CD4-positive, alpha-beta T cell treated with Interleukin-2 at 100 ng/mL for 4 hours (primary cell): ENCODE results near the gene RENBP.
"Not testable (repeated sequence)": the region's sequence is repeated elsewhere in the genome, so short reads cannot be mapped to it uniquely, and the experiment has no call there.

Experiments
- DNase-seq: peaks from one replicate; pipeline ENCODE4 v3.0.0-alpha.2; 2020; ENCODE audit warnings: low spot score

The RENBP gene

GRCh38 chrX:153944140-153944799 is at the start of gene RENBP:
Gene RENBP (minus strand): TSS chrX:153944643. CDS start chrX:153944610, 33 bp downstream.
- peak; percentile 36 for DNase-seq

- no peak for DNase-seq
Measured at GRCh38 chrX:153993978-153994377, 49.5 kb upstream of the RENBP start.

GRCh38 chrX:153993079-153993478 is 48.6 kb upstream of the RENBP start:
- no peak for DNase-seq

GRCh38 chrX:153992180-153992579 is 47.7 kb upstream of the RENBP start:
- no peak for DNase-seq

- DNase-seq: no peak
Measured at GRCh38 chrX:153991013-153991580, 46.7 kb upstream of the RENBP start.

- no peak for DNase-seq
Measured at GRCh38 chrX:153989973-153990655, 45.7 kb upstream of the RENBP start.

- no peak for DNase-seq
Measured at GRCh38 chrX:153988493-153988892, 44.0 kb upstream of the RENBP start.

- peak; percentile 44 for DNase-seq
Measured at GRCh38 chrX:153984351-153985178, 40.1 kb upstream of the RENBP start.

GRCh38 chrX:153983321-153983801 is 38.9 kb upstream of the RENBP start:
- no peak for DNase-seq

GRCh38 chrX:153981771-153982533 is 37.5 kb upstream of the RENBP start:
- peak; percentile 67 for DNase-seq

- DNase-seq: no peak
Measured at GRCh38 chrX:153981231-153981630, 36.8 kb upstream of the RENBP start.

GRCh38 chrX:153980394-153980793 is 36.0 kb upstream of the RENBP start:
- DNase-seq: not testable (repeated sequence)

GRCh38 chrX:153974726-153975286 is 30.4 kb upstream of the RENBP start:
- DNase-seq: no peak

GRCh38 chrX:153974003-153974725 is 29.7 kb upstream of the RENBP start:
- DNase-seq: no peak

- DNase-seq: no peak
Measured at GRCh38 chrX:153973127-153974002, 28.9 kb upstream of the RENBP start.

- DNase-seq: peak; percentile 88
Measured at GRCh38 chrX:153972368-153973126, 28.1 kb upstream of the RENBP start, which contains the start of gene TMEM187. Gene TMEM187 (plus strand): TSS chrX:153972754. CDS start chrX:153982063, 9,309 bp downstream.

GRCh38 chrX:153971450-153972367 is 27.3 kb upstream of the RENBP start, which contains the start of gene HCFC1:
Gene HCFC1 (minus strand): TSS chrX:153971818. CDS start chrX:153970840, 978 bp downstream.
- peak; percentile 92 for DNase-seq
